Embryonic facial prominence (tissue), 1 donor: ENCODE results near the gene UROC1.

Experiments
- DNase-seq: peaks from one replicate; pipeline ENCODE4 v3.0.0-alpha.2; 2016; ENCODE audit errors: extremely low spot score

Gene UROC1

GRCh38 chr3:126440709-126440995, 76.9 kb downstream of the UROC1 start:
- no peak for DNase-seq

- no peak for DNase-seq
Observed at GRCh38 chr3:126439968-126440708, 77.4 kb downstream of the UROC1 start.

GRCh38 chr3:126439346-126439967, 78.1 kb downstream of the UROC1 start:
- DNase-seq, result no peak

- no peak for DNase-seq
Observed at GRCh38 chr3:126438746-126439145, 78.8 kb downstream of the UROC1 start.

- no peak for DNase-seq
Observed at GRCh38 chr3:126438186-126438585, 79.4 kb downstream of the UROC1 start.

GRCh38 chr3:126436826-126437717, 80.5 kb downstream of the UROC1 start:
- no peak for DNase-seq

GRCh38 chr3:126435456-126436315, 81.9 kb downstream of the UROC1 start:
- no peak for DNase-seq

- no peak for DNase-seq
Observed at GRCh38 chr3:126434931-126435411, 82.6 kb downstream of the UROC1 start.

- DNase-seq, result no peak
Observed at GRCh38 chr3:126434264-126434590, 83.3 kb downstream of the UROC1 start.

- no peak for DNase-seq
Observed at GRCh38 chr3:126433496-126434263, 83.9 kb downstream of the UROC1 start.

- DNase-seq, result no peak
Observed at GRCh38 chr3:126433105-126433430, 84.5 kb downstream of the UROC1 start.

- DNase-seq, result no peak
Observed at GRCh38 chr3:126432361-126433104, 85.0 kb downstream of the UROC1 start.
